ENCODE data around the gene PPM1M.
A peak's percentile ranks its signal among the peaks of the same experiment; 100 is the strongest.
"Not testable (repeated sequence)": the region's sequence is repeated elsewhere in the genome, so short reads cannot be mapped to it uniquely, and the experiment has no call there.

The PPM1M gene

DNA sequence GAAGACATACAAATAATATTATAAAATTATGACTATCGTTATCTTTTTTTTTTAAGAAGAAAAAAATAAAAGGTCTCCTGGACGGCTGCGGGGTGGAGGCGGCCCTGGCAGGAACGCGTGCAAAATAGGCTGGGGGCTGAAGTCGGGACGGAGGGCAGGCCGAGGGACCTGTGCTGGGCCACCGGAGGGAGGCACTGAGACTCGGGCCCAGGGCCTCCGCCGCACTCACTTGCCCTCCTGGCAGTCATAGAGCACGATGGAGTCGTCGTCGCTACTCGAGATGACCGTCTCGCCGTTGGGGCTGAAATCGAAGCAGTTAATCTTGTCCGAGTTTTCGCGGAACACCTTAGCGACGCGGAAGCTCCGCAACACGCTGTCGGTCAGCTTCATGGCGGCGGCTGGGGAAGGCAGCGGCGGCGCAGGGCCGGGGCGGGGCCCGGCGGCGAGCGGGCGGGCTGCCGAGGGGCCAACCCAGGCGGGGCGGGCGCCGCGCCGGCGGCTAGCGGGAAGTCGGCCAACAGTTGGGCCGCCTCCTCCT is 32.5 kb downstream of the PPM1M start:
- peak; percentile 65 for DNase-seq (ENCODE audit: low read depth)

DNA sequence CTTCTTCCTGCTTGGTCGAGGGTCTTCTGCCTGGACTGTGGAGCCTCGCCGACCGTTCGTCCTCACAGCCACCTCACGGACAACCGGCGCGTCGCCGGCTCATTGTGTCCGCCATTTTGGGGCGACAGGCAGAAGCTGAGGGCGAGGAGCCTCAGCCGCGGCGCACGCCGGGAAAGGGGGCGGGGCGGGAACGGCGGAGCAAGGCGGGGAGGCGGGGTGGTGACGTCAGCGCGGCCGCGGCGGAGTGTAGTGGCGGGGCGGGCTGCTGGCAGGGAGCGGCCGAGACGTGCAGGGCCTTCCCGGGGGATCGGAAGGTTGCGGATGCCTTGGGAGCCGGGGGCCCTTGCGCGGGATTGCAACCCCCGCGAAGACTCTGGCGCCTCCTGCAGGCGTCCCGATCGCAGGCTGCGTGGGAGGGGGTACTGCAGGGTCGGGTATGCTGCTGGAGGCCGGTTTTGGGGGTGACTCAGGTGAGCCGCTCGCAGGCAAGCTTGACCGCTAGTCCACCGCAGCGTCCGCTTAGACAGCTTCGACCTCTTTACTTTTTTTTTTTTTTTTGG is 33.0 kb downstream of the PPM1M start, which contains the start of gene WDR82:
Gene WDR82 (minus strand): TSS at position 140 of the 560 bp plus-strand sequence. CDS start 288 bp downstream, outside the sequence.
- peak; percentile 97 for DNase-seq (ENCODE audit: low read depth)

DNA sequence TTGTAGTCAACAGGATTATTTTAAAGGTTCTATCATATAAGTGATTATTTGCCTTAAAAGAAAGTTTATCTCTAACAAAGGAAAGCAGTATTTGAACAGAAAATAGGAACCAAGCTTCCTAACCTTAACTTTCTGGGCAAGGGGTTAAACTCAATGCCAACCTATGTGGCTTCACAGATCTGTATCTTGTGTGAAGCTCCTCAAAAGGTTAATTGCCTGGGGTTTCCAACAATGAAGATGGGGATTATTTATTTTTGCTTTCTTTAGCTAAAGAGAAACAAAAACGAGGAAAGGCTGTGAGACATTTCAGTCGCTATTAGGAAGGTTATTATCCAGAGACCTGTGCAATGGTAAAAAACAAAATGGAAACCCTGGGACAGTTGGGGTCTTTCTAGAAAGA is 34.0 kb downstream of the PPM1M start:
- no peak for DNase-seq (ENCODE audit: low read depth)

DNA sequence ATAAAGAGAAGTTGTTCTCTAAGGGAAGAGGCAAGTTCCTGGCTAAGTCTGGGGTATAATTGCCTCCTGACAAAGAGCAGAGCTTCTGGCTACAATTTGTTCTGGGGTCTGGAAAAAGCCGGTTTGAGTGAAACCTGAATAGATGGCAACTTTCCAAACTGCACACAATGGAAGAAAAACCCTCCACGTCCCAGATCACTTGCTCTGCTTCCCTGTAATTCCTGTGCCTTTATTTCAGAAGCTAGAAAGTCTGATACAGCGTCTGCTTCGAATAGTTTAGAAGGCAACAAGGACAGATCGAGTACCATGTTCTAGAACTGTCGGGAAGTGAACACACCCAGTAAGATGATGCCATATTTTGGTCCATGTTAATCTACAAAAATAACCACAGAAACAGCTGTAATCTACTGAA is 34.5 kb downstream of the PPM1M start:
- no peak for DNase-seq (ENCODE audit: low read depth)

DNA sequence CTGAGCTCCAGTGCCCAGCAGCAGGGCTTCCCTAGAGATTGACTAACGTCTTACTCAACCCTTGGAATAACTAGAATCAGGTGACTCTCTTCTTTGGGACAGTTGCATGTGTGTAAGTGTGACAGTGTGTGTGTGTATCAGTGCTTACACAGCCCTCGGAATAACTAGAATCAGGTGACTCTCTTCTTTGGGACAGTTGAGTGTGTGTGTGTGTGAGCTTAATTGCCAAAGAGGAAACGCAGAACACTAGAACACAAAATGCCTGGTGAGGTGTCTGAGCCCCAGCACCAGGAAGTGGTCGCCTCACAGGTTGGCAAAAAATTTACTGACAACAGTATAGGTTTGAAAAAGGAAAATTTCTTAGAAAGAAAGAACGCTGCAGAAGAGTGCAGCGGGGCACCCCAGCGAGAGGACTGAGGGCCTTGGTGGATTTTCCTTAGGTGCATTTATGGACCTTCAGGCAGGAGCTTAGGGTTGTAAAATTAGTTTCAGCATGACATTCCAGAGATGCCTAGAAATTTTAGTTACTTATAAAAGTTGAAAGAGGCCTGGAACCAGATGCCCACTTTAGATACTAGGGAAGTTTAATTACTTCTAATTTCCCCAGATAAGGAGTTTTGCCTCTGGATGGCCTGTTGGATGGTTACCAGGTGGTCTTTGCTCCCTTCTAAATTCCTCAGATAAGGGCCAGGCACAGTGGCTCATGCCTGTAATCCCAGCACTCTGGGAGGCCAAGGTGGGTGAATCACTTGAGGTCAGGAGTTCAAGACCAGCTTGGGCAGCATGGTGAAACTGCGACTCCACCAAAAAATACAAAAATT is 36.6 kb downstream of the PPM1M start:
- DNase-seq (ENCODE audit: low read depth): no peak

DNA sequence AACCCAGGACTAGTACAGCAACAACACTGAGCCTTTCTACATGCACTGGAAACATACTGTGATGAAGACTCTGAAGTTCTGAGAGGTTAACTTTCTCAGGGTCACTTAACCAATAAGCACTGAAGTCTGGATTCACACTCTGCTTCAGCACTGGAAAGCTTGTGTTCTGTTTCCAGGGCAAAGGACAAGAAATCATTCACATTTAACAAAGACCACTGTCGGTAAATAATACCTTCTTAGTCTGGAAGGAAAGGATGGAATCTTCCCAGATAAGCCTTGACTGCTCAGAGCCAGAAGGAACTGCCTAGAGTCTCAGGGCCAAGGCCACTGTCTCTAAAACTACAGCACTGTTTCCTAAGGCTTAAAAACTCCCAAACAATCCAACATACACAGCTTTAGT is 37.7 kb downstream of the PPM1M start:
- DNase-seq (ENCODE audit: low read depth): no peak

DNA sequence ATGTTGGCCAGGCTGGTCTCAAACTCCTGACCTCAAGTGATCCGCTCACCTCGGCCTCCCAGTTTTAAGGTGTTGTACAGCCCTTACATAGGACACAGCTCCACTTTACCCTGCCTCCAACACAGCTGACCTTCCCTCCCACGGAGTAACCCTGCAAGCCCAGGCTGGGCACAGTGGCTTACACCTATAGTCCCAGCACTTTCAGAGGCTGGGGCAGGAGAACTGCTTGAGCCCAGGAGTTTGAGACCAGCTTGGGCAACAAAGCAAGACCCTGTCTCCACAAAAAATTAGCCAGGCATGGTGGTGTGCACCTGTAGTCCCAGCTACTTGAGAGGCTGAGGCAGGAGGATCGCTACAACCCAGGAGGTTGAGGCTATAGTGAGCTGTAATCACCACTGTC is 38.5 kb downstream of the PPM1M start:
- not testable (repeated sequence) for DNase-seq (ENCODE audit: low read depth)

DNA sequence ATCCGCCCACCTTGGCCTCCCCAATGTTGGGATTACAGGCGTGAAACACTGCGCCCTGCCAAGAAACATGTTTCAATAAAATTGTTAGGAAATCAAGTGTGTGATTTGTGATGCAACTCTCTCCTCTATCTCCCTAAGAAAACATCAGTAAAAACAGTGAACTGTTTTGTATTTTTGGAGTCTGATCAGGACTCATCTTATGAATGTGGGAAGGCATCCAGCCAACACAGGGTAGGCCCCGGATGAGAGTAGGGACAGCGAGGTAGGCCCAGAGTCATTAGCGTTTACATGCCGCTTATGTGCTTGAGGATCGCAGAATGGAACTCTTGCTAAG is 41.2 kb downstream of the PPM1M start:
- no peak for DNase-seq (ENCODE audit: low read depth)

DNA sequence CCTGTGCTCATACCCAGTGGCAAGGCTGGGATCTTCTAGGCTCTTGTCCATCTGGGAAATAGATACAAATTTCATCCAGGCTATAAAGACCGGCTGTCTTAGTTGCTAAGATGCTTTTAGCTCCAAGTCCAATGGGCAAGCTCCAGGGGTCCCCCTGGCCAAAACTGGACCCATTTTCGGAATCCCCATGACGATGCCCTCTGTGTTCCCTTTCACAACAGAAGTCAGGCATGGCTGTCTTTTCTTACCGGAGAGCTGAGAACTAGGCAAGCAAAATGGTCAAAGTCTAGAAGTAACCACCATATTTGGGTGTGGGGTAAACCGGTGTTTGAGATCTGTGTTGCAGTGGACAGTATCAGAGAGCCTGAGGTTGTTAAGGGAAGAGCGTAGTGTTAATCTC is 43.1 kb downstream of the PPM1M start:
- DNase-seq (ENCODE audit: low read depth): no peak

DNA sequence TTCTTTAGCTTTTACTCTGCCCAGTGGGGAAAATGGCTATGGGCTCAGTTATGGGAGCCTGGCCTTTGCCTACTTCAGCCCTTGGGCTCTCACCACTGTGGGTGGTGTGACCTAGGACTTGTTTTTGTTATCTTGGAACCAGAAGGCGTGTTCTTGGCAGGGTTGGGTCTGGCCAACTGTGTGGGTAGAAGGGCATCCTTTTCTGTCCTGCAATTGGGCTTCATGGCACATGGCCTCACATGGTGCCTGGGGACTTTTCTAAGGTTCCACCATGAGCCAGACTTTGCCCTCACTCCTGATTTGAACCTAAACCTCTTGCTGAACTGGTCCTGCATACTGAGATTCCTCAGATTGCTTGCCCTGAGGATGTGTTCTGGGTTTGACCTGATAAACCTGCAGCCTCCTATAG is 43.8 kb downstream of the PPM1M start:
- no peak for DNase-seq (ENCODE audit: low read depth)

DNA sequence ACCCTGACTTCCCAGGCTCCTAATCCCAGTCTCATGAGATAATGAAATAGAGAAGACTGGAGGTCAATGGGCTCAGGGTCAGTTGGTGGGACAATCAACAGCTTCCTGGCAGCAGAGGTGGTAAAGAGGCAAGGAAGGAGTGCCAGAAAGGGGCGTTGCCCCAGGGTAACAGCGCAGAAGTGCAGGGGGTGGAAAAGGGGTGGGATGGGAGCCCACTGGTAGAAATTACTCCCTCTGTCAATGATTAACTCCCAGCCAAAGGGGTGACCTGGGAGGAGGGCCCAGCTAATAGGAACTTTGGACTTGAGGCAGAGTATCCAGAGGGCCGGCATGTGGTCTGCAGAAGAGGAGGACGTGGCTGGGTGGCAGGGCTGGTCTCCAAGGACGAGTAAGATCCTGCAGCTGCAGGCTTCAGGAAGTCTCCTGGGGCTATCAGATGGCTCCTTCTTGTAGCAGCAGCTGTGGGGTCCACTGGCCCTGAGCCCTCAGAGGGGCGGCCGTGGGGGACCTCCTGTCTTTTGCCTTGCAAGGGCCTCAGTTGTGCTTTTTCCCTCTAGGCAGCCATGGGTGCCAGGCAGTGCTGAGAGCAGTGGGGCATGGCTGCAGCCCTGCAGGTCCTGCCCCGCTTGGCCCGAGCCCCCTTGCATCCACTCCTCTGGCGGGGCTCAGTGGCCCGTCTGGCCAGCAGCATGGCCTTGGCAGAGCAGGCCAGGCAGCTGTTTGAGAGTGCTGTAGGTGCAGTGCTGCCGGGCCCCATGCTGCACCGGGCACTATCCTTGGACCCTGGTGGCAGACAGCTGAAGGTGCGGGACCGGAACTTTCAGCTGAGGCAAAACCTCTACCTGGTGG is 44.4 kb downstream of the PPM1M start:
- no peak for DNase-seq (ENCODE audit: low read depth)

DNA sequence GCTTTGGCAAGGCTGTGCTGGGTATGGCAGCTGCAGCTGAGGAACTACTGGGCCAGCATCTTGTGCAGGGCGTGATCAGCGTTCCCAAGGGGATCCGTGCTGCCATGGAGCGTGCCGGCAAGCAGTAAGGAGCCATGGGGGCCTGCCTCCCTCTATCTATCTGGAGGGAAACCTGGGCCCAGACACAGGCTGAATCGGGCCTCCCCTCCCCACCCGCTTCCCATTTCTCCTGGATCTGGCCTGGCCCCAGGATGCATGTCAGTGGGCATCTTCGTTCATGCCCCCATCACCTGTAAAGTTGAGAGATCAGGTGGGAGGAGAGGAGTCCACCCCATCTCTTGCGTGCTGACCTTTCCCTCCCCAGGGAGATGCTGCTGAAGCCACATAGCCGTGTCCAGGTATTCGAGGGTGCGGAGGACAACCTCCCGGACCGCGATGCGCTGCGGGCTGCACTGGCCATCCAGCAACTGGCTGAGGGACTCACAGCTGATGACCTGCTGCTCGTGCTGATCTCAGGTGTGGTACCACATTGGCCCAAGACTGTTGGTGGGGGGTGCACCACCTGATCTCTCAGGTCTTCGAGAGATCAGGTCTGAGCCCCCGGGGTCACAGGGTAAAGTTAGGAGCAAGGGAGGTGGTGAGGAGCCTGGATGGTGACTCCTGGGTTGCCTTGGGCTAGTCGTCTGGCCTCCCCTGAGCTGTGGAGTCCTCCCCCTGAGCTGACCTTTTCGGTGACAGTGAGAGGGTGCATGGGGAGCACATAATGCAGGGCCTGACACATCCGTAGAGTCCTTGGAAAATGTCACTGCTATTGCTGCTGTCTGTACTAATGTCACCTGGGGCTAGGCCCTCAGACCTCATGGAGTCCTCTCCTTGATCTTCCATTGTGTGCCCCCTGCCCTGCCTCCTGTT is 45.3 kb downstream of the PPM1M start:
- no peak for DNase-seq (ENCODE audit: low read depth)

DNA sequence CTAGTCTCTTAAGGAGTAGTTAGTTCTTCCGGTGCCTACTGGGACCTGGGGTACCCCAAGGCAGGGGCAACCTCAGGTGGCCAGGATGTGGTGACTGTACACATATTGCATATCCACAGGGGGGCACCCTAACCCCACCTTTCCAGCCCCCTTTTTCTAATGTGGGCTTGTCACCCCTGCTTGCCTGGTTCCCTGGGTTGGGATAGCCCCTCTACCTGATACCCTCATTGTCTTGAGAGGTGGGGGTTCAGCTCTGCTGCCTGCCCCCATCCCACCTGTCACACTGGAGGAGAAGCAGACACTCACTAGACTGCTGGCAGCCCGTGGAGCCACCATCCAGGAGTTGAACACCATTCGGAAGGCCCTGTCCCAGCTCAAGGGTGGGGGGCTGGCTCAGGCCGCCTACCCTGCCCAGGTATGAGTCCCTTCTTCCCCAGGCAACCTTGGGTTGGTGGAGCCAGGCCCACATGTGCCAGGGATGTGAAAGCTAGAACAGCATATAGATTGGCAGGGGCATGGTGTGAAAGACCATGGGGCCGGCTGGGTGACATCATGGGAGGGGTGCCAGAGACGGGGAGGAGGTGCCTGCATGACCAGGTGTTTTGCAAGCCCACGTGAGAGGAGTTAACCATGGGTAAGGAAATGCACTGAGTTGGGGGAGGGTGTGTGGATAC is 46.1 kb downstream of the PPM1M start:
- DNase-seq (ENCODE audit: low read depth): no peak

DNA sequence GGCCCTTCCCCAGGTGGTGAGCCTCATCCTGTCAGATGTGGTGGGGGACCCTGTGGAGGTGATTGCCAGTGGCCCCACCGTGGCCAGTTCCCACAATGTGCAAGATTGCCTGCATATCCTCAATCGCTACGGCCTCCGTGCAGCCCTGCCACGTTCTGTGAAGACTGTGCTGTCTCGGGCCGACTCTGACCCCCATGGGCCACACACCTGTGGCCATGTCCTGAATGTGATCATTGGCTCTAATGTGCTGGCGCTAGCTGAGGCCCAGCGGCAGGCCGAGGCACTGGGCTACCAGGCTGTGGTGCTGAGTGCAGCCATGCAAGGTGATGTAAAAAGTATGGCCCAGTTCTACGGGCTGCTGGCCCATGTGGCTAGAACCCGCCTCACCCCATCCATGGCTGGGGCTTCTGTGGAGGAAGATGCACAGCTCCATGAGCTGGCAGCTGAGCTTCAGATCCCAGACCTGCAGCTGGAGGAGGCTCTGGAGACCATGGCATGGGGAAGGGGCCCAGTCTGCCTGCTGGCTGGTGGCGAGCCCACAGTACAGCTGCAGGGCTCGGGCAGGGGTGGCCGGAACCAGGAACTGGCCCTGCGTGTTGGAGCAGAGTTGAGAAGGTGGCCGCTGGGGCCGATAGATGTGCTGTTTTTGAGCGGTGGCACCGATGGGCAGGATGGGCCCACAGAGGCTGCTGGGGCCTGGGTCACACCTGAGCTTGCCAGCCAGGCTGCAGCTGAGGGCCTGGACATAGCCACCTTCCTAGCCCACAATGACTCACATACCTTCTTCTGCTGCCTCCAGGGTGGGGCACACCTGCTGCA is 46.9 kb downstream of the PPM1M start:
- no peak for DNase-seq (ENCODE audit: low read depth)

DNA sequence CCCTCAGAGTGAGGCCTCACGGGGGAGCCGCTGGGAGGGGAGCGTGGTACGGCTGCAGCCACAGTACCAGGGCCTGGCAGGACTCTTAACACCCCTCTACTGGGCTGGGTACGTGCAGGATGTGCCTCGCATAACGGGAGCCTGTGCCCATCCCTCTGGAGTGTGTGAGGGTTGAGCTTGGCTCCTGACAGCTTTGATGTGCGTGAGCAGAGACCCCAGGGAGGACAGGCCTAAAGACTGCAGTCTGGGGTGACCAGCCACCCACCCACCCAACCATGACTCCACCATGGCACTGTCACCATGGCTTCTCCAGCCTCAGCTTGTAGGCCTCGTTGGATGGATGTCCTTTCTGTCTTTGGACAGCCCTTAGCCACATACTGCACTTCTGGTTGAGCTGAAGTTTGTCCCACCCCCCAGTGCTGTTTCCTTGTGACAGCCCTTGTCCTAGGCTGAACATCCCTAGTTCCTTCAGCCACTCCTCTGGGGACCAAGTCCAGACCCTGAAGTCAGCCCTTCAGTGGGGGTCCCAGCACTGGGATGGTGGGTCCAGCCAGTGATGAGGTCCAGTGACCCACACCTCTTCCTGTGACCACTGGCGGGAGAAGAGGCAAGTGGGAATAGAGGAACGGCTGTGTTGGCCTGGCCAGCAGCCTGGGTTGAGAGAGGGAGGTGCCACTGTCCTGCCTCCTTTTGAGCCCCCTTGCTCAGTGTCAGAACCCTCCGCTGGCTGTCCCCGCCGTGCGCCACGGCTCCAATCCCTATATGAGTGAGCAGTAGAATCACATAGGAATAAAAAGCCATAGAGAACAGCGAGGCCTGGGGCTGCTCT is 48.1 kb downstream of the PPM1M start:
- no peak for DNase-seq (ENCODE audit: low read depth)

DNA sequence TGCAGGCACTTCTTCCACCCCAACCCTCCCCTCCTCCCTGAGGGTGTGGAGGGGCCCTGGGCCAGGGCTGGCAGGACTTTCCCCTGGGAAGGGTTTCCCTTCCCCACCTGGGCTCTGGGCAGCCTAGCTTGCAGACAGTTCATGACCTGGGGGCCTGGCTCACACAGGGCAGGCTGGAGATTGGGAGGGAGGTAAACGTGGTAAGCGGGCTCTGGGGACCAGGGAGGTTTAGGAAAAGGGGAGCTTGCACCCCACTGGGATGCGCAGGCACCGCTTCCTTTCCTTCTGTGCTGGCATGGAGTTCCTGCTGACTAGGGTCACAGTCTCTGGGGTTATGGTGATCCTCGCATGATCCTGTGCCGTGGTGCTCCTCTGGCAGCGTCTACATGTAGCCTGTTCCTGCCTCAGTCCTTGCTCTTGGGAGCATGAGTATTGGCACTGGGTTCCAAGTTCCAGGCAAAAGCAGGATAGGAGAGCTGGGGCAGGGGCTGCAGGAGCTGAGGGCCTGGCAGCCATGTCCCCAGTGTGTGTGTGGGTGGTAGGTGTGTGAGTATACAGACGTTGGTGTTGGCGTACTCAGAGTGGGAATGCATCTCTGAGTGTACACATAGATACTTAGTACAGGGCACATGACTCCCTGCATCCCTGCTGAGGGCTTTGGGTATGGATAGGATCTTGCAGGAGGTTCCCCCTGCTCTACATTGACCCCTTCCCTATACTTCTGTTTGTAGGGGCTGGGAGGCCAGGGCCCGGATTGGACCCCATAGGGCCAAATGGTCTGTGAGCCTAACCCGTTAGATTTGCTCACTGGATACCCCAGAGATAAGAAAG is 49.0 kb downstream of the PPM1M start:
- no peak for DNase-seq (ENCODE audit: low read depth)

DNA sequence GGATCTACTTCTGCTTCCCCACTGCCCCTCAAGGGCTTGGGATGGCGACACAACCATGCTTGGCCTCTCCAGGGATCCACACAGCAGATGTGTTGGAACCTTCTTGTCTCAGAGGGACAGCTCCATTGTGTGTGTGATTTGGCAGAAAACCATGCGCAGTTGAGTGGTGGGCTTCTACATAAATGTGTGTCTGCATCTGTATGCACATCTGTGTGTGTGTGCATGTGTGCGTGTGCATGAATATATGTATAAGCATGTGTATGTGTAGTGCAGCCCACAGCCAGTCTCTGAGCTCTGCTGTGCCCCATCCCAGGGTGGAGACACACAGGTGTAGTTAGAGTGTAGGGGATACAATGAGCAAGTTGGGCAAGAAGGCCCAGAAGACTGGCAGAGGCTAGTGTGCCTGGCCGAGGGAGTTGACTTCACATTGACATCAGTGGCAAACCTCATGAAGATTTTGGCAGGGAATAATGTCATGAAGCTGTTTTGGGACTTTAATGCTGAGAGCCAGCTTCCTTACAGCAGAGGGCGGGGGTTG is 50.2 kb downstream of the PPM1M start:
- no peak for DNase-seq (ENCODE audit: low read depth)
